BLaER1 treated with 17β-estradiol and CSF1 and Interleukin-3, amounts not matched to agents 10 nM and 100 nM (cell line): Measurements from ENCODE around the gene CHST9.

Experiments
- H3K27ac ChIP-seq, 11 experiments: shearing (Covaris generic); formaldehyde crosslinking; 2 replicates each; pipeline ENCODE4 v1.8.1; 2022
- H3K27me3 ChIP-seq, 11 experiments: shearing (Covaris generic); formaldehyde crosslinking; 2 replicates each; pipeline ENCODE4 v1.8.1; 2022
- H3K36me3 ChIP-seq, 11 experiments: shearing (Covaris generic); formaldehyde crosslinking; 2 replicates each; pipeline ENCODE4 v1.8.1; 2022
- H3K4me1 ChIP-seq, 10 experiments: shearing (Covaris generic); formaldehyde crosslinking; 2 replicates each; pipeline ENCODE4 v1.8.1; 2022
- H3K4me2 ChIP-seq, 11 experiments: shearing (Covaris generic); formaldehyde crosslinking; 2 replicates each; pipeline ENCODE4 v1.8.1; 2022
- H3K4me3 ChIP-seq, 10 experiments: shearing (Covaris generic); formaldehyde crosslinking; 2 replicates each; pipeline ENCODE4 v1.8.1; 2022
- H3K9ac ChIP-seq, 11 experiments: shearing (Covaris generic); formaldehyde crosslinking; 2 replicates each; pipeline ENCODE4 v1.8.1; 2022
- H3K9me3 ChIP-seq, 11 experiments: shearing (Covaris generic); formaldehyde crosslinking; replicated peaks in 1 of 11; 2 replicates each; pipeline ENCODE4 v1.8.1; 2022
- H4K20me1 ChIP-seq, 11 experiments: shearing (Covaris generic); formaldehyde crosslinking; 2 replicates each; pipeline ENCODE4 v1.8.1; 2022
- Cebpa-rat ChIP-seq, 11 experiments: shearing (Covaris generic); IDR thresholded peaks; 2 replicates each; pipeline ENCODE4 v1.8.1; 2022

The CHST9 gene

GRCh38 chr18:27213123-27213717, 28.1 kb upstream of the CHST9 start:
- Histone ChIP-seq H3K27ac (no peak overlapping the region), H3K9me3 (no peaks in the 10 kb centered on the region), H3K4me2 (no peak overlapping the region), H3K27me3 (no peaks in the 10 kb centered on the region), H4K20me1 (no peaks in the 10 kb centered on the region), H3K4me1 (no peaks in the 10 kb centered on the region), H3K4me3 (no peak overlapping the region), H3K9ac (no peak overlapping the region), H3K36me3 (no peaks in the 10 kb centered on the region)
- TF ChIP-seq Cebpa-rat (IDR thresholded peaks at IDR 0.05) = no peak

GRCh38 chr18:27211569-27211968, 26.5 kb upstream of the CHST9 start:
- TF ChIP-seq Cebpa-rat (IDR thresholded peaks at IDR 0.05) = no peak
- Histone ChIP-seq H3K27me3 (no peaks in the 10 kb centered on the region), H3K4me1 (no peaks in the 10 kb centered on the region), H3K9ac (no peak overlapping the region), H4K20me1 (no peaks in the 10 kb centered on the region), H3K36me3 (no peaks in the 10 kb centered on the region), H3K9me3 (no peaks in the 10 kb centered on the region), H3K4me2 (no peak overlapping the region), H3K4me3 (no peak overlapping the region), H3K27ac (no peak overlapping the region)

DNA sequence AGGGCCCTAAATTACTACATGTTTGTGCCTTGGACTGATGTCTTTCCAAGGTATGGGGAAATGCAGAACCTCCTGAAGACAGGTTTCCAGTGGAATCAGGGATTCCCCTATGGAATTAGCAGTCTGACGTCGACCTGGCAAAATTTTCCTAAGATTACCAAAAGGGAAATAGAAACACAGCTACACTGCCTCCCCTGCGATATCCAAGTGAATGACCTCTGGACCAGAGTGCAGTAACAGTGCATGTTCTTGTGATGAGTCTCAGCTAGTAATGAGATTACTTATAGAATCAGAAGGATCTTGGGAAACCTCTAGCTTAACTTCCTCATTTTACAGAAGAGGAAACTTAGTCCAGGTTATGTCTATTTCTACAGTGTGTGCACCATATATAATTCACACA, 21.3 kb upstream of the CHST9 start:
- Histone ChIP-seq H3K4me1 (no peaks in the 10 kb centered on the region), H4K20me1 (no peaks in the 10 kb centered on the region), H3K4me2 (no peak overlapping the region), H3K36me3 (no peaks in the 10 kb centered on the region), H3K27me3 (no peaks in the 10 kb centered on the region), H3K9me3 (no peaks in the 10 kb centered on the region), H3K4me3 (no peak overlapping the region), H3K9ac (no peak overlapping the region), H3K27ac (no peak overlapping the region)
- TF ChIP-seq Cebpa-rat (IDR thresholded peaks at IDR 0.05) = no peak

DNA sequence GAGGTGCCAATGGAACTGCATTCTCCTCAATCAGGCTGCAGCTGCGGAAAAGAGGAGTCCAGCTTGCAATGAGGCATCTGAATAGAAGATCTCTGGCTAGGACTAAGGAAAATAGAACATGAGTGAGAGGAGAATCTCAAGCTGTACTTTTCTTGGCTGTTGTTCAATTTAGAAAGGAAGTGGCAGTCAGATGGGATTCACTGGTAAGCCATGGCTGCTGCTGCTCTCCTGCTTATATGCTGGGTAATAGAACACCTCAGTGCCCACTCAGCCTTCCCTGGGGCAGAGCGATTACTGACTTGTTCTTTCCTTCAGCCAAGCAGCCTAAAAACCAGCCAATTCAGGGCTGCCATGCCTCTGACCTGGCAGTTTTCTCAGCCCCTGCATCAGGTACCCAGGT, 17.6 kb upstream of the CHST9 start:
- Histone ChIP-seq H3K4me3 (no peak overlapping the region), H3K27ac (no peak overlapping the region), H3K9me3 (no peaks in the 10 kb centered on the region), H3K27me3 (no peaks in the 10 kb centered on the region), H3K9ac (no peak overlapping the region), H3K4me2 (no peak overlapping the region), H3K36me3 (no peaks in the 10 kb centered on the region), H4K20me1 (no peaks in the 10 kb centered on the region), H3K4me1 (no peaks in the 10 kb centered on the region)
- no peak for TF ChIP-seq Cebpa-rat (IDR thresholded peaks at IDR 0.05)

- H3K36me3 ChIP-seq = no peaks in the 10 kb centered on the region
Observed at GRCh38 chr18:27198036-27198435, 12.9 kb upstream of the CHST9 start.

DNA sequence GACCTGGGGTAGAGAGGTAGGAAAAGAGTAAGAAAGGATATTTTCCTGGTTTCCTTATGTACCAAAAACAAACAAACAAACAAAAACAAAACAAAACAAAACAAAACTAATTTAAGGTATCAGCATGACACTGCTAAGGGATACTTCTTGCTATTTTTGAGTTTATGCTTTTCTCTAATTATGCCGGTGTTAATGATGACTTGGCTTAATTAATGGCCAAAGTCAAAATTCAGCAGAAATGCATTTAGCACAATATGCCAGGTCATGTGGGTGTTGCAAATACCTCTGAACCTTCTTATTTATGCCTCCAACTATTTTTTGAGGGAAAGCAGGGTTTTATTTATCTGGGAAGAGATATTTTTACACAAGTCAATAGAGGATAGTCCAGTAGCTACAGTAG, 3.2 kb upstream of the CHST9 start:
- Histone ChIP-seq H3K4me2 (no peak overlapping the region), H3K9ac (no peak overlapping the region), H3K9me3 (peaks cover 0 to 6% (median 0%) of the 10 kb centered on the region in 11 experiments; a peak in 2 of 22 replicates), H3K27me3 (no peaks in the 10 kb centered on the region), H3K27ac (no peak overlapping the region), H3K36me3 (no peaks in the 10 kb centered on the region), H3K4me3 (no peak overlapping the region), H4K20me1 (no peaks in the 10 kb centered on the region; a peak in 1 of 22 replicates), H3K4me1 (no peaks in the 10 kb centered on the region)
- TF ChIP-seq Cebpa-rat (IDR thresholded peaks at IDR 0.05) = no peak

More at GRCh38 chr18:27198036-27198435, 12.9 kb upstream of the CHST9 start:
- Histone ChIP-seq H3K4me2 (no peak overlapping the region), H3K9me3 (no peaks in the 10 kb centered on the region), H3K27ac (no peak overlapping the region), H3K9ac (no peak overlapping the region), H4K20me1 (no peaks in the 10 kb centered on the region), H3K4me1 (no peaks in the 10 kb centered on the region), H3K27me3 (no peaks in the 10 kb centered on the region), H3K4me3 (no peak overlapping the region)
- TF ChIP-seq Cebpa-rat (IDR thresholded peaks at IDR 0.05) = no peak

GRCh38 chr18:27185897-27186296, 789 bp upstream of the CHST9 start:
- H3K9ac ChIP-seq = no peak overlapping the region
- H3K9me3 ChIP-seq = peaks cover 0 to 6% (median 0%) of the 10 kb centered on the region in 11 experiments; a peak in 2 of 22 replicates
- no peaks in the 10 kb centered on the region for H3K36me3 ChIP-seq
- H4K20me1 ChIP-seq = no peaks in the 10 kb centered on the region; a peak in 1 of 22 replicates
- no peak overlapping the region for H3K4me3 ChIP-seq
- no peak for TF ChIP-seq Cebpa-rat (IDR thresholded peaks at IDR 0.05)
- H3K27ac ChIP-seq = no peak overlapping the region
- no peaks in the 10 kb centered on the region for H3K27me3 ChIP-seq
- no peak overlapping the region for H3K4me2 ChIP-seq
- H3K4me1 ChIP-seq = no peaks in the 10 kb centered on the region

- H3K4me3 ChIP-seq = no peak overlapping the region
- no peak overlapping the region for H3K9ac ChIP-seq
- peaks cover 0 to 6% (median 0%) of the 10 kb centered on the region in 11 experiments; a peak in 2 of 22 replicates for H3K9me3 ChIP-seq
- H3K4me2 ChIP-seq = no peak overlapping the region
- H3K4me1 ChIP-seq = no peaks in the 10 kb centered on the region
- no peak for TF ChIP-seq Cebpa-rat (IDR thresholded peaks at IDR 0.05)
- H3K36me3 ChIP-seq = no peaks in the 10 kb centered on the region
- no peak overlapping the region for H3K27ac ChIP-seq
- no peaks in the 10 kb centered on the region for H3K27me3 ChIP-seq
- no peaks in the 10 kb centered on the region; a peak in 1 of 22 replicates for H4K20me1 ChIP-seq
Observed at GRCh38 chr18:27184115-27185024, 738 bp downstream of the CHST9 start.

GRCh38 chr18:27181726-27182125, 3.4 kb downstream of the CHST9 start:
- Histone ChIP-seq H3K27me3 (no peaks in the 10 kb centered on the region), H3K36me3 (no peaks in the 10 kb centered on the region), H3K4me3 (no peak overlapping the region), H4K20me1 (no peaks in the 10 kb centered on the region; a peak in 1 of 22 replicates), H3K4me2 (no peak overlapping the region), H3K4me1 (no peaks in the 10 kb centered on the region), H3K27ac (no peak overlapping the region), H3K9me3 (peaks cover 0 to 6% (median 0%) of the 10 kb centered on the region in 11 experiments; a peak in 2 of 22 replicates), H3K9ac (no peak overlapping the region)
- no peak for TF ChIP-seq Cebpa-rat (IDR thresholded peaks at IDR 0.05)
